SH-SY5Y (cell line): ENCODE results near the gene ADAM12.

ENCODE experiments used
- GATA2 ChIP-seq: IDR thresholded peaks from 2 replicates; pipeline ENCODE4 v1.6.1; 2011; ENCODE audit warnings: mild to moderate bottlenecking, low read depth, low read length
- GATA3 ChIP-seq: IDR thresholded peaks from 2 replicates; pipeline ENCODE4 v1.6.1; 2011; ENCODE audit warnings: low read depth, mild to moderate bottlenecking, low read length, moderate library complexity

ADAM12 gene

DNA sequence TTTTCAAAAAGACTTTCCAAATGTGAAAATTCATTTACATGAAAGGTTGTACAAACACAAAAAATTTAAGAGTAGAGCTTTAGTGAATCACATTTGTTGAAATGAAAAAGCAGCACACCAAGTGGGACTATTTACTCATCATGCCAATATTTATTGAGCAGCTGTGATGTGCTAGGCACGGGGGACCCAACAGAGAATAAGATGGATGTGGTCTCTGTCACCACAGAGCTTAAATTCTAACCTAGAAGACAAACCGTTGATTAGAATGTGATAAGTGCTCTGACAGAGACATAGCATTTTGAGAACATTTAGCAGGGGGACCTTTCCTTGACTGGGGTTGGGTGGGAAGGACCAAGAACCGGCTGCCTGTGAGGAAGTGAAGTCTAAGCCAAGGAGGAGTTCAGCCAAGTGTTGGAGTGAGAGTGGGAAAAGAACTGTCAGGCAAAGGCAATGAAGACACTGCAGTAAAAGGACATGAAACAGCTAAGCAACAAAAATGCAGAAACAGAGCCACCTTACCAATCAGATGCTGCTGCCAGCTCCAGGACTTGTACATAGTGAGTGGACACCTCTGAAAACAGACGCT lies 19.1 kb downstream of the ADAM12 start:
- no peak for TF ChIP-seq GATA3
- TF ChIP-seq GATA2, result no peak

- TF ChIP-seq GATA2 (no peak), GATA3 (no peak)
These were observed 31.1 kb downstream of the ADAM12 start for GRCh38 chr10:126357169-126357568.

DNA sequence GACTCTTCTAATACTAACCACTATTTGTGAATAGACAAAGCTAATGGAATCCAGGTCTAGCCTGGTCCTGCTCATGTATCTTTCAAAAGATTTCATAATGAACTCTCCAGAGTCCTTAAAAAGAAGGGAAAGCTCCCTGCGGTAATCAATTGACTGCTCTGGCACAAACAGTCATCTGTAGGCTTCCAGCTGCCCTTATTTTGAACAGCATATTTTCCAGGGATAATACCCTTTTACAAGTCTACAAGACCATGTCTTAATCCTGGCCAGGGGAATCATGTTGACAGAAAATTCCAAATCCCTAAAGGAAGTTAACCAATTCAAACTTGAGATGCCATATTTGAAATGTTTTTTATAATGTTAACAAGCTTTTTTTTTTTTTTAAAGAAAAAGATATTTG lies 34.6 kb downstream of the ADAM12 start:
- no peak for TF ChIP-seq GATA2

GRCh38 chr10:126352453-126352852 lies 35.8 kb downstream of the ADAM12 start:
- no peak for TF ChIP-seq GATA3
- TF ChIP-seq GATA2, result no peak

DNA sequence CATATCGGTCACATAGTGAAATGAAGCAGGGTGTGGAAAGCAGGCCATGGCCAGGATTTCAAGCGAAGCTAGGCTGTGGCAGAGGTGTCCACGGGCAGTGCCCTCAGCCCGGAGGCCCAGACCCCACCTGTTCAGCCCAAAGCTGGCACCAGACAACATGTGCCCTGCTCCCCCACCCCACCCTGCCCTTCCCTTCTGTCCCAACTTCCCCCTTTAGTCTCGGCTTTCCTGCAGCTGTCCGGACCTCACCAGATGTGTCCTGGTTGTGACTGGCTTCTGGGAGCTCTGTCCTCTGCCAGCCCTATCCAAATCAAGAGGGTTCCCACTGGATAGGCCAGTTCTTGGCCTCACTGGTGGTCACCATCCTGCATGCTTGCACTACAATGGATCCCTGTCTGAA lies 37.3 kb downstream of the ADAM12 start:
- TF ChIP-seq GATA2, result no peak
- no peak for TF ChIP-seq GATA3

- TF ChIP-seq GATA2, result no peak
These were observed 37.9 kb downstream of the ADAM12 start for GRCh38 chr10:126350216-126350992.

GRCh38 chr10:126349676-126350075 lies 38.6 kb downstream of the ADAM12 start:
- TF ChIP-seq GATA3, result no peak
- no peak for TF ChIP-seq GATA2

GRCh38 chr10:126349101-126349500 lies 39.2 kb downstream of the ADAM12 start:
- TF ChIP-seq GATA2 (no peak), GATA3 (no peak)

- TF ChIP-seq GATA2, result no peak
- no peak for TF ChIP-seq GATA3
These were observed 45.6 kb downstream of the ADAM12 start for GRCh38 chr10:126342680-126343079.

- TF ChIP-seq GATA2 (no peak), GATA3 (no peak)
These were observed 46.8 kb downstream of the ADAM12 start for GRCh38 chr10:126341491-126341890.

GRCh38 chr10:126337251-126337810 lies 50.9 kb downstream of the ADAM12 start:
- TF ChIP-seq GATA3 (no peak), GATA2 (no peak)

DNA sequence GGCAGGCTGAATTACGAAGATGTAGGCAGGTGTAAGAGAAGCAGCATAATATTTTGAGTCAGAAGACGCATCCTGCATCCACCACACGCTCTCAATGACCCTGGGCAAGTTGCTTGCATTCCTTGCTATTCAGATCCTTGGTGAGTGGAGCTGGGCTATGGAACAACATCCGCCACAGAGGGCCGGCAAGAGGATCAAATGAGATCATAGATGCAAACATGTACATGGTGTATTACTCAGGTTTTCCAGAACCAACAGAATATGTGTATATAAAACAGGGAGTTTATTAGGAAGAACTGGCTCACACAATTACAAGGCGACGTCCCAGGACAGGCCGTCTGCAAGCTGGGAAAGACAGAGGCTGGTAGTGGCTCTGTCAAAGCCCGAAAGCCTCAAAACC lies 51.5 kb downstream of the ADAM12 start:
- TF ChIP-seq GATA3, result no peak
- no peak for TF ChIP-seq GATA2

- peak; percentile 77 for TF ChIP-seq GATA2
- TF ChIP-seq GATA3, result peak; percentile 39; the same call in 1 of the 2 replicates
These were observed 54.0 kb downstream of the ADAM12 start for GRCh38 chr10:126334272-126334671.

DNA sequence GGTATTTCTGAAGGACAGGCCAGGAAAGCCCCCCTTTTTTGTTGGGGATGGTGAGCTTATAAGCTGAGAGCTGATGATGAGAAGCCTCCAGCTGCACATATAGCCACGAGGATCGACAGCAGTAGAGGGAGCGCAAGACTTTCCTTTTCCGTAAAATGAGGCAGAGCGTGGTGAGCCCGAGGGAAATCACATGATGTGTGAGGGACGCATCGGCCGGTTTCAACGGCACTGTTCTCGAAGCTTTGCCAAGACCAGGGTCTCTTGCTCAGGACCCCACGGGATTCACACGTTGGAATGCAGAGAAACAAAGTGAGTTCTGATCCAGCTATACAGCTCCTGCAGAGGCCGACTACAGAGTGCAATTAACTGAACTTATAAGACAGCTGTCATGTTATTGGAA lies 55.7 kb downstream of the ADAM12 start:
- TF ChIP-seq GATA2, result no peak
- TF ChIP-seq GATA3, result no peak

DNA sequence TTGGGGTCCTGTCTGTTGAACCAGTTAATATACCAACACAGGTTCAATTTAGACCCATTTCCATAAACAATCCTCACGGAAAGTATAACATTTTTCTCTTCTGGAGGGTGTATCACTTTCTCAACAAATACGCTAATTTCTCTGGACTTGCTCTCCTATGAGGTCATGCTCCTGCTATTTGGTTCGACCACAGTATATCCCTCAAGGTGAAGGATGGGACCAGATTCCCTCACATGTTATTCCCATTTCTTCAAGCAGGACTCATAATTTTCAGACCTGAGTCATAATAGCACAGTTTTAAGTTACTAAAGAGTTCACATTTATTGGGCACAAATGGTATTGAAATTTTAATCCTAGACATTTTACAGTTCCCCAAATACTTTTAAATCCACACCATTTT lies 57.2 kb downstream of the ADAM12 start:
- TF ChIP-seq GATA2 (no peak), GATA3 (no peak)
